Kidney (tissue), 14 donors: Measurements from ENCODE around the gene WDR49. TPM values are rescaled to one million over a fixed set of nuclear protein-coding genes. Genes with fewer than 3 reads are reported as not detected.
A peak's percentile ranks its signal among the peaks of the same experiment; 100 is the strongest.

Source experiments
- DNase-seq, 5 donors: peaks; one replicate each; pipeline ENCODE4 v3.0.0-alpha.2; 2013 to 2020
- FAIRE-seq: peaks from 2 replicates; lab custom pipeline; 2012; peaks lifted over from hg19 to GRCh38; lab: Jason Lieb, UNC
- H3K27ac ChIP-seq, 2 donors: one replicate each; pipeline ENCODE4 v1.7.0; 2013; ENCODE audit warnings: low read depth in 2 of 2, low read length in 2 of 2, inconsistent platforms in 1 of 2
- H3K27me3 ChIP-seq: one replicate; pipeline ENCODE4 v1.7.1; 2013; ENCODE audit warnings: low read length, inconsistent platforms; ENCODE audit not compliant: control insufficient read depth, insufficient read depth
- H3K36me3 ChIP-seq, 3 donors: one replicate each; pipeline versions ENCODE4 v1.7.0 to v1.7.1; 2013; ENCODE audit warnings: low read length in 3 of 3, control low read depth in 1 of 3, inconsistent platforms in 1 of 3; ENCODE audit not compliant: insufficient read depth in 3 of 3, control insufficient read depth in 2 of 3
- H3K4me1 ChIP-seq, 3 donors: one replicate each; pipeline versions ENCODE4 v1.7.0 to v1.7.1; 2013; ENCODE audit warnings: low read length in 3 of 3, inconsistent platforms in 1 of 3, low read depth in 1 of 3; ENCODE audit not compliant: control insufficient read depth in 2 of 3, insufficient read depth in 2 of 3
- H3K4me3 ChIP-seq, 3 donors: one replicate each; pipeline versions ENCODE4 v1.7.0 to v1.8.1; 2013; ENCODE audit warnings: low read length in 3 of 3, control low read depth in 1 of 3, inconsistent platforms in 1 of 3
- H3K9ac ChIP-seq, 3 donors: one replicate each; pipeline versions ENCODE4 v1.7.0 to v1.7.1; 2013; ENCODE audit warnings: low read length in 3 of 3, control low read depth in 1 of 3, inconsistent platforms in 1 of 3
- H3K9me3 ChIP-seq, 3 donors: one replicate each; pipeline versions ENCODE4 v1.7.0 to v1.7.1; 2013; ENCODE audit warnings: low read length in 3 of 3, control low read depth in 1 of 3, inconsistent platforms in 1 of 3; ENCODE audit not compliant: control insufficient read depth in 2 of 3, insufficient read depth in 1 of 3
- intact Hi-C: fragments of 100-400 bp; cut with DNase I; formaldehyde crosslinking; loops from one replicate; pipeline ENCODE4 v1.11.1; 2022
- polyA plus RNA-seq: library from polyadenylated mRNA; stranded (reverse); fragments of 350-450 nt; fragmentation: Illumina TruSeq; extraction: RNeasy Lipid Tissue Mini Kit (QIAGEN cat#74804); gene quantifications from one replicate; pipeline ENCODE4 v1.2.3, GENCODE V29; 2014; ENCODE audit warnings: low read depth, low replicate concordance; ENCODE audit not compliant: insufficient read depth
- total RNA-seq: library from RNA; stranded (reverse); fragmentation: NEBNext Ultra II Directional; extraction: Animal tissue kit (Norgen Biotek cat#: 25700); gene quantifications from one replicate; pipeline ENCODE4 v1.2.1, GENCODE V29; 2021
- TF ChIP-seq, protein P1 (sequence below): IDR thresholded peaks from 3 replicates; pipeline ENCODE4 v1.5.1; 2012; ENCODE audit warnings: mild to moderate bottlenecking, moderate library complexity, borderline replicate concordance; ENCODE audit not compliant: insufficient read depth; ENCODE audit errors: extremely low read depth
- donor health status: control.
- donor health status: control.
- donor health status: control.
- donor health status: control.
- donor health status: control.
- donor health status: DM: yes; HTN: yes; CAD: no.
- donor health status: Normal renal cell carcinoma (clear cell type).

WDR49 gene
- total and polyA plus RNA-seq, 2 donors from 2014 or later: 0.43 to 1.0 TPM

DNA sequence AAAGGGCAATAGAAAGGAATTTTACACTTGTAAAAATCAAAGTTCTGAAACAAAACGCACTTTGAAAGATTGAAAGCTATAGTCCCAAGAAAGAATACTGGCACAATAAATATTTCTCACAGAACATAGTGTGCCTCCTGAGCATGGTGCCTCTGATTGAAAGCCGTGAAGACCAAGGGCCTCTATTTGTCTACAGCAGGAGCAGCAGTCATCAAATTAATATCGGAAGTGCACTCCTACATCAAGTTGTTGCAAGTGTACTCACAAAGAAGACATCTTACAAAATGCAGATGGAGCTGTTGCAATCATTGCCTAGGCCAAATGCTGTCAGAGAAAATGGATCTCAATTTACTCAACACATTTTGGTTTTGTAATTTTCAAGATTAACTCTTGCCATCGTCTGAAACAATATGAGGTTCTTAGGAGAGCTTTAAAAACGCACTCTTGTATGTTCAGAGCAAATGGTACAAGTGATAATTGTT is 9.2 kb upstream of the WDR49 start:
- H3K27ac ChIP-seq: no peak overlapping the region
- DNase-seq (no peak), FAIRE-seq (no peak)
- H3K9ac ChIP-seq: no peak overlapping the region
- H3K4me3 ChIP-seq: no peak overlapping the region
- no peaks in the 10 kb centered on the region for H3K9me3 ChIP-seq
- no peaks in the 10 kb centered on the region for H3K27me3 ChIP-seq
- no peaks in the 10 kb centered on the region for H3K4me1 ChIP-seq
- TF ChIP-seq, protein P1, sequence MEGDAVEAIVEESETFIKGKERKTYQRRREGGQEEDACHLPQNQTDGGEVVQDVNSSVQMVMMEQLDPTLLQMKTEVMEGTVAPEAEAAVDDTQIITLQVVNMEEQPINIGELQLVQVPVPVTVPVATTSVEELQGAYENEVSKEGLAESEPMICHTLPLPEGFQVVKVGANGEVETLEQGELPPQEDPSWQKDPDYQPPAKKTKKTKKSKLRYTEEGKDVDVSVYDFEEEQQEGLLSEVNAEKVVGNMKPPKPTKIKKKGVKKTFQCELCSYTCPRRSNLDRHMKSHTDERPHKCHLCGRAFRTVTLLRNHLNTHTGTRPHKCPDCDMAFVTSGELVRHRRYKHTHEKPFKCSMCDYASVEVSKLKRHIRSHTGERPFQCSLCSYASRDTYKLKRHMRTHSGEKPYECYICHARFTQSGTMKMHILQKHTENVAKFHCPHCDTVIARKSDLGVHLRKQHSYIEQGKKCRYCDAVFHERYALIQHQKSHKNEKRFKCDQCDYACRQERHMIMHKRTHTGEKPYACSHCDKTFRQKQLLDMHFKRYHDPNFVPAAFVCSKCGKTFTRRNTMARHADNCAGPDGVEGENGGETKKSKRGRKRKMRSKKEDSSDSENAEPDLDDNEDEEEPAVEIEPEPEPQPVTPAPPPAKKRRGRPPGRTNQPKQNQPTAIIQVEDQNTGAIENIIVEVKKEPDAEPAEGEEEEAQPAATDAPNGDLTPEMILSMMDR: no peak
- no peaks in the 10 kb centered on the region for H3K36me3 ChIP-seq
- intact Hi-C loops: no loop called here

DNA sequence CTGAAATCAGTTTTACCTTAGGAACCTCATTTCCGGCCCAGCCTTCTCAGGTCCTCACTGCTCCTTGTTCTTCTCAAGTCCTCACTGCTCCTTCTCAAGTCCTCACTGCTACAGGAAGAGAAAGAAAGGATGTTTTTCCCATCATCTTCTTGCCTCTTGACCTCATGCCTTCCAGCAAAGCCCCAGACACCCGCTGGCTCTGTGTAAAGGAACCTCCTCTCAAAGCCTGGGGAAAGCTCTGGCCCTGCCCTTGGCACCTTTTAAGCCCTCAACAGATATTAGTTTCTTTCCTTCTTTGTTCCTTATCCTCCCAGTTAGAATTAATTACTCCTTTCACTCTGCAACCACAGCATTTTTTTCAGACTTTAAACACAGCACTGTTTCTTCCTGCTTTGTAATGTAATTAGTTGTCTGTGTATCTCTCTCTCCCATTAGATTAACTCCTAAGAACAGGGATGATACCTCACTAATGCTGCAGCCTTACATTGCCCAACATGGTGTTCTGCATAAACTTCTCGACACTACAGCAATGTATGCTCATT is 4.0 kb upstream of the WDR49 start:
- Histone ChIP-seq H3K27ac (no peak overlapping the region), H3K9me3 (no peaks in the 10 kb centered on the region), H3K36me3 (no peaks in the 10 kb centered on the region), H3K4me3 (no peak overlapping the region), H3K9ac (no peak overlapping the region), H3K4me1 (no peaks in the 10 kb centered on the region), H3K27me3 (no peaks in the 10 kb centered on the region)
- DNase-seq: peak in 1 of 5 donors; percentile 5
- no peak for FAIRE-seq
- TF ChIP-seq, protein P1: no peak
- intact Hi-C loops: no loop called here

DNA sequence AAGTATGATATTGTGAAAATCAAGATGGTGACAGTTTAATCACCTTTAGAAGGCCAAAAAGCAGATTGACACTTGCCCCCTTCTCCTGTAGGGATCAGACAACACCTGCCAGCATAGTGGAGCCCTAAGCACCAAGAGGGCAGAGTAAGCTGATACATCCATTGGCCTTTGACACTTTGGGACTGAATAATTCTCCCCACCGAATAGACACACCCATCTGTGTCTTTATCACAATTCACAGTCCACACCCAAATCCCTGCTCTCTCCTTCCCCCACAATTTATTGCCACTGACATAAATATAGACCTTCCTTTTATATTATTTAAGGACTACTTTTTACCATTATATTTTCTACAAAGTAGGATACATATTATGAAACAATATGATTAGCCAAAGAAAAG is 3.1 kb upstream of the WDR49 start:
- TF ChIP-seq, protein P1: no peak
- FAIRE-seq: no peak
- intact Hi-C loops: no loop called here

DNA sequence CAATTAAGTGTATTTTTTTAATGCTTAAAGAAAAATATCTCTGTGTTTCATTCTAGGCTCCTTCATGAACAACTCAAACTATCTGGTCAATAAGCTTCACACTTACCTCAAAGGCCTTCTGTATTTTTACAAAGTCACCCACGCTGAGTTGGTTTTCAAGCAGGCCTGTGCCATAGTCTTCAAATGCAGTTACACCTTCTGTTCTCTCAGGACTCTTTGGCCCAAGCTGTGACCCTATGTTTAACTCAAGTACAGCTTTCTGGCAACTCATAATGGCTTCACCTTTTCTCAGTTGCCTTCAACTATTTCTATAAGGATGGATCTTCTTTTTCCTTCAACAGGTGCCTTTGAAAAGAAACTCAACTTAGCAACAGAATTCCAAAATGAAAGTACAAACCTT is 587 bp downstream of the WDR49 start:
- H3K9me3 ChIP-seq: no peaks in the 10 kb centered on the region
- no peaks in the 10 kb centered on the region for H3K4me1 ChIP-seq
- no peak overlapping the region for H3K4me3 ChIP-seq
- no peaks in the 10 kb centered on the region for H3K36me3 ChIP-seq
- no peak overlapping the region for H3K9ac ChIP-seq
- intact Hi-C loops: no loop called here
- FAIRE-seq (no peak), DNase-seq (no peak)
- H3K27ac ChIP-seq: no peak overlapping the region
- TF ChIP-seq, protein P1: no peak
- H3K27me3 ChIP-seq: no peaks in the 10 kb centered on the region

More for the DNA sequence above, 3.1 kb upstream of the WDR49 start:
- Histone ChIP-seq H3K36me3 (no peaks in the 10 kb centered on the region), H3K9ac (no peak overlapping the region), H3K27me3 (no peaks in the 10 kb centered on the region), H3K27ac (no peak overlapping the region), H3K4me3 (no peak overlapping the region), H3K9me3 (no peaks in the 10 kb centered on the region), H3K4me1 (no peaks in the 10 kb centered on the region)
- DNase-seq: no peak
